Measurements from ENCODE around the gene CLPTM1.
"Not testable (repeated sequence)": the region's sequence is repeated elsewhere in the genome, so short reads cannot be mapped to it uniquely, and the experiment has no call there.

Gene CLPTM1, protein sequence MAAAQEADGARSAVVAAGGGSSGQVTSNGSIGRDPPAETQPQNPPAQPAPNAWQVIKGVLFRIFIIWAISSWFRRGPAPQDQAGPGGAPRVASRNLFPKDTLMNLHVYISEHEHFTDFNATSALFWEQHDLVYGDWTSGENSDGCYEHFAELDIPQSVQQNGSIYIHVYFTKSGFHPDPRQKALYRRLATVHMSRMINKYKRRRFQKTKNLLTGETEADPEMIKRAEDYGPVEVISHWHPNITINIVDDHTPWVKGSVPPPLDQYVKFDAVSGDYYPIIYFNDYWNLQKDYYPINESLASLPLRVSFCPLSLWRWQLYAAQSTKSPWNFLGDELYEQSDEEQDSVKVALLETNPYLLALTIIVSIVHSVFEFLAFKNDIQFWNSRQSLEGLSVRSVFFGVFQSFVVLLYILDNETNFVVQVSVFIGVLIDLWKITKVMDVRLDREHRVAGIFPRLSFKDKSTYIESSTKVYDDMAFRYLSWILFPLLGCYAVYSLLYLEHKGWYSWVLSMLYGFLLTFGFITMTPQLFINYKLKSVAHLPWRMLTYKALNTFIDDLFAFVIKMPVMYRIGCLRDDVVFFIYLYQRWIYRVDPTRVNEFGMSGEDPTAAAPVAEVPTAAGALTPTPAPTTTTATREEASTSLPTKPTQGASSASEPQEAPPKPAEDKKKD

GRCh38 chr19:44954649-44955504, at the start of gene CLPTM1:
Gene CLPTM1 (plus strand): TSS chr19:44955380. CDS start chr19:44955396, 16 bp downstream.
- peak; percentile 97 for DNase-seq

GRCh38 chr19:44905437-44906160, 49.6 kb upstream of the CLPTM1 start, which contains the start of gene APOE:
Gene APOE (plus strand): TSS chr19:44905796. CDS start chr19:44906625, 829 bp downstream.
- no peak for DNase-seq

- no peak for DNase-seq
Observed at GRCh38 chr19:44907613-44908012, 47.6 kb upstream of the CLPTM1 start.

- no peak for DNase-seq
Observed at GRCh38 chr19:44908074-44908835, 46.9 kb upstream of the CLPTM1 start.

DNA sequence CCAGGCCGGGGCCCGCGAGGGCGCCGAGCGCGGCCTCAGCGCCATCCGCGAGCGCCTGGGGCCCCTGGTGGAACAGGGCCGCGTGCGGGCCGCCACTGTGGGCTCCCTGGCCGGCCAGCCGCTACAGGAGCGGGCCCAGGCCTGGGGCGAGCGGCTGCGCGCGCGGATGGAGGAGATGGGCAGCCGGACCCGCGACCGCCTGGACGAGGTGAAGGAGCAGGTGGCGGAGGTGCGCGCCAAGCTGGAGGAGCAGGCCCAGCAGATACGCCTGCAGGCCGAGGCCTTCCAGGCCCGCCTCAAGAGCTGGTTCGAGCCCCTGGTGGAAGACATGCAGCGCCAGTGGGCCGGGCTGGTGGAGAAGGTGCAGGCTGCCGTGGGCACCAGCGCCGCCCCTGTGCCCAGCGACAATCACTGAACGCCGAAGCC, 46.3 kb upstream of the CLPTM1 start:
- DNase-seq = no peak

GRCh38 chr19:44909775-44910174, 45.4 kb upstream of the CLPTM1 start:
- no peak for DNase-seq

- DNase-seq = not testable (repeated sequence)
Observed at GRCh38 chr19:44911896-44912295, 43.3 kb upstream of the CLPTM1 start.

DNA sequence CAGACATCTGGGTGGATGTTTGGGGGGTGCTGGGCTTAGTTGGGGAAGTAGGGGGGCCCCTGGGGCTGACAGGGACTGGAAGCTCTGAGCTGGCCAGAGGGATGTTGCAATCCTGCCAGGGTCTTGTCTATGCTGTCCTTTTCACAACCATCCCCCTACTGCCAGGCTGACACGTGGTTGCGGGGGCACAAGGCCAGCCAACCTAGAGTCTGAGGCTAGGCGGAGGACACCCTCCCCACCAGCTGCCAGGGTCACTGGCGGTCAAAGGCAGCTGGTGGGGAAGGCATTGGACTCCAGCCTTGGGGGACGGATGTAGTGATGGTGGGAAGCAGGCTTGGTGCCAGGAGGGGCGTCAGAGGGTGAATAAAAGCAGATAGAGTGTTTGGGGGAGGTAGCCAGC, 42.3 kb upstream of the CLPTM1 start:
- DNase-seq = no peak

GRCh38 chr19:44913512-44914432, 41.4 kb upstream of the CLPTM1 start:
- not testable (repeated sequence) for DNase-seq

- DNase-seq = peak; percentile 80
Observed at GRCh38 chr19:44914433-44915206, 40.6 kb upstream of the CLPTM1 start, which contains the start of gene APOC1. Gene APOC1 (plus strand): TSS chr19:44914608. CDS start chr19:44914892, 284 bp downstream.

DNA sequence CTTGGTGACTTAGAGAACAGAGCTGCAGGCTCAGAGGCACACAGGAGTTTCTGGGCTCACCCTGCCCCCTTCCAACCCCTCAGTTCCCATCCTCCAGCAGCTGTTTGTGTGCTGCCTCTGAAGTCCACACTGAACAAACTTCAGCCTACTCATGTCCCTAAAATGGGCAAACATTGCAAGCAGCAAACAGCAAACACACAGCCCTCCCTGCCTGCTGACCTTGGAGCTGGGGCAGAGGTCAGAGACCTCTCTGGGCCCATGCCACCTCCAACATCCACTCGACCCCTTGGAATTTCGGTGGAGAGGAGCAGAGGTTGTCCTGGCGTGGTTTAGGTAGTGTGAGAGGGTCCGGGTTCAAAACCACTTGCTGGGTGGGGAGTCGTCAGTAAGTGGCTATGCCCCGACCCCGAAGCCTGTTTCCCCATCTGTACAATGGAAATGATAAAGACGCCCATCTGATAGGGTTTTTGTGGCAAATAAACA, 30.9 kb upstream of the CLPTM1 start:
- no peak for DNase-seq

GRCh38 chr19:44925114-44925891, 29.9 kb upstream of the CLPTM1 start:
- no peak for DNase-seq

- not testable (repeated sequence) for DNase-seq
Observed at GRCh38 chr19:44926245-44927077, 28.7 kb upstream of the CLPTM1 start.

DNA sequence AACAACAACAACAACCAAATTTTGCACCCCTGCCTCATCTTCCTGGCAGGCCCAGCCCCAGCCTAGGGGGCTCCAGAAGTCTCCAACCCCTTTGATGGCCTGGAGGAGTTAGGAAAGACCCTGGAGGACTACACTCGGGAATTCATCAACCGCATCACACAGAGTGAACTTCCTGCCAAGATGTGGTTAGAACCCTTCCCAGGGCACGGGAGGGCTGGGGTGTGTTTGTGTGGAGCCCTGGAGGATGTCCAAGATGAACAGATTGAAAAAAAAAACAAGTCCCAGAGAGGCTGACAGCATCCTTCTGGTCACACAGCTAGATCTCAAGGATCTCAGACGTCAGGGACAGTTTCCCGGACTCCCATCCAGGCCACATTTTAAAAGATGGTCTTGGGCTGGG, 27.4 kb upstream of the CLPTM1 start:
- DNase-seq = no peak

DNA sequence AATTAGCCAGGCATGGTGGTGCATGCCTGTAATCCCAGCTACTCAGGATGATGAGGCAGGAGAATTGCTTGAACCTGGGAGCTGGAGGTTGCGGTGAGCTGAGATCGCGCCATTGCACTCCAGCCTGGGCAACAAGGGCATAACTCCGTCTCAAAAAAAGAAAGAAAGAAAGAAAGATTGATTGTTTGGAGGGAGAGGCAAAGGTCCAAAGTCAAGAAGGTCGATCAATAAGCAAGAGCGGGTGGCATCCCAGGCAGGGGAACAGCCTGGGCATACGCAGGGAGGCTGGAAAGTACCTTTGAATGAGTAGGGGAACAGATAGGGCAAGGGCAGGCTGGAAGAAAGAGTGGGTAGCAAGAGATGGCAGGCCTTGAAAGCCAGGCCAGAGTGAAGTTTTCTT, 25.1 kb upstream of the CLPTM1 start:
- no peak for DNase-seq

GRCh38 chr19:44931541-44931940, 23.6 kb upstream of the CLPTM1 start:
- DNase-seq = no peak

GRCh38 chr19:44939668-44940067, 15.5 kb upstream of the CLPTM1 start:
- no peak for DNase-seq
